Activated CD4-positive, alpha-beta T cell treated with anti-CD3 and anti-CD28 coated beads, Interleukin-2, Interleukin-6, amounts not matched to agents 100 ng/mL and 50 ng/mL, durations not matched to agents 16 hours and 8 hours (primary cell): ENCODE data around the gene COQ5.

Source experiments
- DNase-seq: peaks from one replicate; pipeline ENCODE4 v3.0.0-alpha.2; 2020

Gene COQ5

DNA sequence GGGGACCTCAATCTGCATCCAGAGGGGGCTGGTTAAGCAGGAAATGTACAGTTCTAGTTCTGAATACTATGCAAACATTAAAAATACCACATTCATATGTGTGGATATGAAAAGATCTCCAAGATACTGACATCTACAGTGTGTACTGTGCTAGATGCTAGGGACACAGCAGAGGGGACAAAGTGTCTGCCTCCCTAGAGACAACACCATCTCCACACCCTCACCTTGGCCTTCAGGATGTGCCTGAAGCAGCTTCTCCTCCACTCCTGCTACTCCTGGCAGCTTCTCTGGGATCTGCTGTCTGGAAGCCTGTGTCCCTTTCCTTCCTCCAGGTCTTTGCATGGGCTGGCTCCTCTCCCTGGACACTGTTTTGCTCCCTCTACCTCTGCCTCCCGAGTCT lies 48.7 kb downstream of the COQ5 start:
- DNase-seq: no peak

DNA sequence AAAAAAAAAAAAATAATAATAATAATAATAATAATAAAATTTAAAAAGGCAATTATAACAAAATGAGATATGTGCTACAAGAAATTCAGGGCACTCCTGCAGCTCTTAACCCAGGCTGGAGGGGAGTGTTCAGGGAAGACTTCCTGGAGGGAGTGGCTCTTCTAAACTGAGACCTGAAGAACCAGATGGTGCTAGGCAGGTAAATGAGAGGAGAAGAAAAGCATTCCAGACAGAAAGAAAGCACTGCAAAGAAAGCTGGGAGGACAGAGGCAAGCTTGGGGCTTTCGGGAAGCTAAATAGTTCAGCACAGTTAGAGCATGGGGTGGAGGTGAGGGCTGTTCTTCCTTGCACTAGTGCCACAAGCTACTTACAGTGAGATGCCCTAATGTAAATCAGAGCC lies 49.5 kb downstream of the COQ5 start:
- no peak for DNase-seq

DNA sequence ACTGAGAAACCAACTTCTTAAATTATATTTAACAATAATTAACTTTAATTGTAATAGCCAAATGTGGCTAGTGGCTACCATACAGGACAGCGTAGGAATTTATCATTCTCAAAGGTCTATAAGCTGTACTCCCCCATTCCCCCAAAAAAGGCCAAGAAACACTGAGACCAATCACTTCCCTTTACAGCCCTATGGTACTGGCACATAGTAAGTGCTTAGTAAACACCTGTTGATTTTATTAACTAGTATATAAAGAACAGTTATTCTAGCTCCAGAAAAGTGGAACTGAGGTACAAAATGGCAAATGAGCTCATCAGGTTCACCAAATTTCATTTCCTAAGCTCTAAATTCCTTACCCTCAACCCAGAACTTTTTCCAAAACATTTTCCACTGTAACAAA lies 53.3 kb downstream of the COQ5 start:
- DNase-seq: no peak

DNA sequence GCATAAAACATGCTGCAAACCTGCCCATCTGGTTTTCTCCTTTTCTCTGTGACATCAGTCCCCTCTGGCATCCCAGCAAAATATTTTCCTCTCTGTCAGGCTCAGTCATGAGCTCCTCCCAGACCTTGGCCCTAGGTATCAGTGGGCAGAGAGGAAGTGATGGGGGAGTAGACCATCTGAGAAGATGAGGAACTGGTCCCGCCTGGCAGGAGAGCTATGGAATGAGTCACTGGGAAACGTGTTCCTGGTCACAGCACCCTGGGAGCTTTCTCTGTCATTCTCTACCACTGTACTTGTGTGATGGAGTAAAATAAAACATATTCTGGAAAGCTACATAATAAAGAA lies 54.4 kb downstream of the COQ5 start:
- DNase-seq: no peak

DNA sequence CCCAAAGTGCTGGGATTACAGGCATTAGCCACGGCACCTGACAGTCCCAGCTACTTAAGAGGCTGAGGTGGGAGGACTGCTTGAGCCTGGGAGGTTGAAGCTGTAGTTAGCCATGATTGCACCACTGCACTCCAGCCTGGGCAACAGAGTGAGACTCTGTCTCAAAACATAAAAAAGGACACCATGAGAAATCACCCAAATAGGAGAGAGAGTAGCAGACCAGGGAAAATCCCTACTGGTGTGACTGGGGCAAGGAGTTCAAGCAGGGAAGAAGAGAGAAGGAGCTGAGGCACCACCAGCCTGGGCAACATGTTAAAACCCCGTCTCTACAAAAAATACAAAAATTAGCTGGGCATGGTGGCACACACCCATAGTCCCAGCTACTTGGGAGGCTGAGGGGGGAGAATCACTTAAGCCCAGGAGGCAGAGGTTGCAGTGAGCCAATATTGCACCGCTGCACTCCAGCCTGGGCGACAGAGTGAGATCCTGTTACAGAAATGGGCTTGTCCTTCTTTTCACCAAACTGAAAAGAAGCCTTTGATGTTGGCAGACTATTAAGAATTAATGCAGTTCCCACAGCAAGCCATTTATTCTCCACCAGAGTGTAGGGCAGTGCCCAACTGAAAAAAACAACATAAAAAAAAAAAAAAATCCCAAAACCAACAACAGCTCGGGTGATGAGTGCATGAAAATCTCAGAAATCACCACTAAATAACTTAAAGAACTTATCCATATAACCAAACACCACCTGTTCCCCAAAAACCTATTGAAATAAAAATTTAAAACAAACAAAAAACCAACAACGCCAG lies 54.9 kb downstream of the COQ5 start:
- DNase-seq: no peak

DNA sequence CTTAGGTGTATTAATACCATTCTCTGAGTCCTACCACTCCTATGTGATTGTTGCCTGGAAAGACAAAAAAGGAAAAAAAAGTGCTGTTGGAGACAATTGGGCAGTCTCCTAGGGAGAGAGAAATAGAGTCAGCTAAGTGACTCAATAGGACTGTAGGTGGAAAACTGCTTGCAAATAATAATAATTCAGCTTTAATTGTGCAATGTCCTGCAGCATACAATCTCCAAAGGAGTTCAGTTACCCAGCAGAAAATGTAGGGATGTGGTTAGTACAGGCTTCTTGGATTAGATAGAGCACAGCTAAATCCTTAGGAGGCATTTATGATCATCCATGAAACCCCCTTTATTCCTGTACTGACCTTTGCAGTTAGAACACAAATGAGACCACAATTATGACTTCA lies 56.4 kb downstream of the COQ5 start:
- DNase-seq: no peak

DNA sequence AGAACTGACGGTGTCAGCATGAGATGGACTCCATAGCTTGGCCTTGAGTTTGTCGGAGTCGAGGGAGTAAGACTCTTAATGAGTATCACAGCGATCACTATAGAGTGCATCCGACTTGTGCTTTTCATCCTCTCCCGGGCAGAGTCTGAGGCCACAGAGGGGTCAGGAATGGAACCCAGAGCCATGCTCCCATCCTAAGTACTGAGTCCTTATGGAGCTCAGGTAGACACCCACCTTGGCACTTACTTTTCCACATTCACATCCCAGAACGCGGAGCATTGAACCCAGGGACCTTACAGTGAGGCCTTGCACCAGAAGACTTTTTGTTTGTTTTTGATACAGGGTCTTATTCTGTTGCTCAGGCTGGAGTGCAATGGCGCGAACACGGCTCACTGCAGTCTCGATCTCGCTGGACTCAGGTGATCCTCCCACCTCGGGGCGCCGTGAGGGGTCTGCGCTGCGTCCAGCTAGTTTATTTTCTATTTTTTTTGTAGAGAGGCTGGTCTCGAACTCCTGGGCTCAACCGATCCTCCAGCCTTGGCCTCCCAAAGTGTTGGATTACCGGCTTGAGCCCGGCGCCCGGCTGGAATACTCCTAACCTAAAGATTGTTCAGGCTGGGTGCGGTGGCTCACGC lies 58.7 kb downstream of the COQ5 start:
- peak; percentile 26 for DNase-seq

DNA sequence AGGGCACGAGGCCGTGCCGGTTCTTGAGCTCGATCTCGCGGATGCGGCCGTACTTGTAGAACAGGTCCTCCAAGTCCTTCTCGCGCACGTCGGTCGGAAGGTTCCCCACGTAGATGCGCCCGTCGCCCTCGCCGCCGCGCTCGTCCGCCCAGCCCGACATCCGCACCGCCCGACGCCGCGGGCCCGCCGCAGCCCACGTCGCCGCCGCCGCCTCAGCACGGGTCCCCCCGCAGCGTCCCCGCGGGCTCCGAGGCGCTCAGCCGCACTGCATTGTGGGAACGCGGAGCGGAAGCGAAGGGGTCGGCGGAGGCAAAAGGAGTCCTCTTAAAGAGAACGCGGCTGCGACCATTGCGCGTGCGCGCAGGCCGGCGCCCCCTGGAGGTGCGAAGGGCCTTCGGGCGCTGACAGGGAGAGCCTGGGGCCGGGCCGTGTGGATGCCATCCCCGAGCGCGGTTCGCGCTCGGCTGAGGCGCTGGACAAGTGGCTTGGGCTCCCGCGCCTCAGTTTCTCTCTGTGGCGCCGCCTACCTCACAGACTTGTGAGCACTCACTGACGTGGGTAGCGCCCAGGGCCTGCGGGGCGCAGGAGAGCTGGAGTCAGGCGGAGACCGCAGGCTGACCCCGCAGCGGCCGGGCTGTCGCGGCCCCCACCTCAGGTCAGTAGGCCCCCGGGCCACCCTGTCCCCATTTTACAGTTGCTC lies 59.4 kb downstream of the COQ5 start, which contains the start of gene SRSF9:
TSS of gene SRSF9 (minus strand) at position 299 of the 700 bp plus-strand sequence. CDS start at position 160, 139 bp downstream.
- DNase-seq: peak; percentile 99

DNA sequence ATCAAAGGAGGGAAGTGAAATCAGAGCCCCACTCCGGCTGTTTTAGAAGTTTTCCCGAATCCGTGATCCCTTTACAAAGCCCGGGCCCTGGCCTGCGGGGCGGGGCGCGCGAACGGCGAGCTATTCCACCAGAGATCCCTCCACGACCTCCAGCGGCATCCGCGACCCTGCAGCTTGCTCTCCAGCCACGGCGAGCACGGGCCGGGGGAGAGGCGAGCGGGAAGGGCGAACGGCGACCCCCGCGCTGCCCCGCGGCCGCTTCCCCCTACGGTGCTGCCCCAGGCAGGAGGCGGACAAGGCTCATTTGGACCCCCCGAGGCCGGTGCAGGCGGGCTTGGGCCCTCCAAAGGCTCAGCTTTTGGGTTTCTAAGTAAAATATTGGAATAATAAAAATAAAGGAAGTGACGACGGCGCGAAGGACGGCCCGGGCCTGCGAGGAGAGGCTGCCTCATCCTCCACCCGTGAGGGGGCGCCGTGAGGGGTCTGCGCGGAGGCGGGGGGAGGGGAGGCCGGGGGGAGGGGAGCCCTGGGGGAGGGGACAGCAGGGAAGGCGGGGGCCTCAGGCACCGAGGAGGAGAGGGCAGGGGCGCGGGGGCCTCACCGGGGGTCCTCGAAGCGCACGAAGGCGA lies 60.0 kb downstream of the COQ5 start:
- peak; percentile 63 for DNase-seq

DNA sequence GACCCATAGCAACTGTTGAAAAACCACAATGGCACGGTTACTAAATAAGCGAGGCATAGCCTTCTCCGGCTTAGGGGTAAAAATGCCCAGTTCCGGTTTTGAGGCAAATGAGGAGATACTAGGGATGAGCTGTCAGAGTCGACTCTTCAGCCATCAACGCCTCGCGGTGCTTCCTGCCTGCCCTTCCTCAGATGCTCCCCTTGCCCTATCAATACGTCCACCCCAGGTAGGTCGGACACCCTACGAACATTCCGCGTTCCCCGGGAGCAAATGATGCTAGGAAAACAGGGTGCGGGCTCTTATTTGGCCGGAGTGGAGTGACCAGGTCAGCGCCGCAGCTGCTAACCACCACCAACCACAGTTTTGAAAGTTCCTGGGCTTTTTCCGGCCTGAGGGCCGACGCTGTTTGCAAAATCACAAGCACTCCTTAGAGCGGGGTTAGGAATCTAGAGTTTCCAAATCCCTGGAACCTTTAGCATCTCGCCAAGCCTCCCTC lies 60.6 kb downstream of the COQ5 start:
- DNase-seq: peak; percentile 52

DNA sequence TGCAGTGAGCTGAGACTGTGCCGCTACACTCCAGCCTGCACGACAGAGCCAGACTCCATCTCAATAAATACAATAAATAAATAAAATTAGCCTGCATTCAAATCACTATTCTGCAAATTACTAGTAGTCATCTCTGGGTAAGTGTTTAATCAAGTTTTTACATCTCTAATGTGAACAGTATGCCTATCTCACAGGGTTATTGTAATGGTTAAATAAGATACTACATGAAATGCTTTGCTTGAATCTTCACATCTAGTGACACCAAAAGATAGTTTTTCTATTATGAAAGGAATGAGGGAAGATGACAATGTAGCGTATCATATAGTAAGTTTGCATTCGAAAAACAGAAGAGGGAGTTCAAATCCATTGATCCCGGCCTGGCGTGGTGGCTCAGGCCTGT lies 61.5 kb downstream of the COQ5 start:
- DNase-seq: no peak

DNA sequence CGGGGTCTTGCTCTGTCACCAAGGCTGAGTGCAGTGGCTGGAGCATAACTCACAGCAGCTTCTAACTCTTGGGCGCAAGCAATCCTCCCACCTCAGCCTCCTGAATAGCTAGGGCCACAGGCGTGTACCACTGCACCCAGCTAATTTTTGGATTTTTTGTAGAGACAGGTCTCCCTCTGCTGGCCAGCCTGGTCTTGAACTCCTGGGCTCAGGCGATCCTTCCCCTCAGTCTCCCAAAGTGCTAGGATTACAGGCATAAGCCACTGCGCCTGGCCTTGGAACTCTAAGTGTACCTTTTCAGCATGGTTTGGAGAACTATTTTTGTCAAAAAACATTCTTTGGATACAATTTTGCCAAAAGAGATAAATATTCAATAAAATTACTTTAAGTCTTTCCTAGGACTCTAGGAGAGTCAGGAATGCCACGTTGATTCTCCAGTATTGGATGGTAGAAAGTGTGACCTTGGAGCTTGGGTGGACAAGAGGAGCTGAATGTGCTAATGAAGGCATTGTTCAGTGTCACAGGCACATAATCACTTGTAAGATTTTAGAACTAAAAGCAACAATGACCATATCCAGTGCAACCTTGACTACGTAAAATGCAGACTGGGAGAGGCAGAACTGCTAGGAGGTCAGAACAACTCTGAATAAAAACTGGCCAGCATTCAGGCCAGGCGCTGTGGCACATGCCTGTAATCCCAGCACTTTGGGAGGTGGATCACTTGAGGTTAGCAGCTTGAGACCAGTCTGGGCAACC lies 62.2 kb downstream of the COQ5 start:
- peak; percentile 56 for DNase-seq

DNA sequence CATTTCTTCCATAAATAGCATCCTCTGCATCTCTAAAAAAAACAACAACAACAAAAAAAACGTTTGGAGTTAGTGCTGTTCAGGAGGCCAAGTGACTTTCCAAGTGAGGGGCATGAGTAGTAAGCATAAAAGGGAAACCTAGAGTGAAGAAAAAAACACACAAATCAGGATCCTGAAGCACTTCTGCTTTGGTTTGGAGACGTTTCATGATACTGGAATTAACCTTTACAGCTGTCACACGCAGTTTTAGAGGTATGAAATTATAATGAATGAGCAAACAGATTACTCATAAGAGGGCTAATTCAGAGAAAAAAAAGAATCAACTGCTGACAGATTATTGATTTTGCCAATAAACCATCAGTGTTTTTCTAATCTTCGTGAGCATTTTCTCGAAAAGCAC lies 63.2 kb downstream of the COQ5 start:
- DNase-seq: no peak

DNA sequence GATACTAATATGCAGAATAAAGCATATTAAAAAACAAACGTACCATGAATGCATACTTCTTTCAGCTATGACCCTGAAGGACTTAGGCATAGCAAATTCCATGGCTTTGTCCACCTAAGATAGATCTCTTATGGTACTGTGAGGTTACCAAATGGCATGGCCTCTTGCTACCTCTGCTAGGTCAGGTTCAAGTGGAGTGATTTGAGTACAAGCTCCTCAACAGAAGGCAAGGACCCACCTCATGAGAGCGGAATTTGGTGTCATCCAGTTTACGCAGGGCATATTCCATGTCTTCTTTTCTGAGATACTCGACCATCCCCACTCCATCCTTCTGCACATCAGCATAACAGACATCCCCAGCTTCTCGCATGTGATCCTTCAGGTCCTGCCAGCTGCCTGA lies 65.2 kb downstream of the COQ5 start:
- no peak for DNase-seq

DNA sequence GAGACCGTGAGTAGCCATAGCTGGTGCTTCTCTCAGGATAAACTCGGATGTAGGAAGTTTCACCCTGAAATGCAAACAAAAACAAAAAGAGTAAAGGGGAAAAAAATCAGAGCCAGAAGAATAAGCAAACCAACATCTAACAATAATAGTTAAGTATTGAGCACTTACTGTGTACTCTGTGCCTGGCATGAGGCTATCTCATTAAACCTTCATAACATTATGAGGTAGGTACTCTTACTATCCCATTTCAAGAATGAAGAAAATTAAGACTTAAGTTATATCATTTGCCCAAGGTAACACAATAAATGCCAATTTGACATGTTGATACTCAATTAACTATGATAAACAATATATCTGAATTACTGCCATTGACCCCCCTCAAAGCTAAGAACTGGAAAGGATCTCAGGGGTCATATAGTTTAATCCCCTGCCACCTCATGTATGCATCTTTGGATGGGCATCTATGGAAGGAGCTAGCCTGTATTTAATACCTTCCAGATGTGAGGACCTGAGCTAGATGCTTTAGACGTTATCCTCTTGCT lies 66.8 kb downstream of the COQ5 start:
- no peak for DNase-seq

DNA sequence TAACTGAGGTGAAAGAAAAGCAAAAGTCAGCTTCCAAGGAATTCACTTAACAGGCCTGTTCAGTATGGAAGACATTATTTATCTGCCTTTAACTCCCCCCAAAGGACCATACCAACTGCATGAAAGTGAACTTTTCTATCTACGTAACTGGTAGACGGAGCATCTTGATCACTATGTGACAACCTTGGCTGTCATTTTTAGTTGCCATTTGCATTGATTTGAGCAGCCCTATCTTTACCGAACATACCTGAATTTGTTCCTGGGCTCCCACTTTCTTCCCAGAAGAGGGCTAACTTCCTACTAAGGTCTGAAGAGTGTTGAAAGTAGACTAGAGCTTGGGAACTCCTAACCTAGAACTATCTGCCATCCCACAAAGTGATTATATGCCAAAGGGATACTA lies 68.8 kb downstream of the COQ5 start:
- DNase-seq: no peak

DNA sequence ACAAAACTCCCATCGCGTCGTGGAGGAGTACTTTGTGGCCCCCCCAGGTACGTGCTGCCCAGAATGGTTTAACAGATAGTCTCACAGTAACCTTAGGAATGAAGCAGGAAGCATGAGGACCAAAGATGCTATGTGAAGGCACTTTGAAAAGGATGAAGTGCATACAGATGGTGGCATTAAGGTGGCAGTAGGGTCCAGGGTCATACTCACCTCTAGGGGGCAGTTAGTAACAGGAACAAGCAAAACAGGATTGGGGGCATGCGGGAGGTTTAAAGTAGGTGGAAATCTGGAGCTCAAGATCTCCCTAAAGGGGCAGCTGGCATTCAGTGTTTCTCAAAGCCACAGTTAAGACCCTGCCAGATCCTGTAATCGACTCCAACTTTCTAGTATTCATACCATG lies 71.8 kb downstream of the COQ5 start:
- DNase-seq: peak; percentile 18

DNA sequence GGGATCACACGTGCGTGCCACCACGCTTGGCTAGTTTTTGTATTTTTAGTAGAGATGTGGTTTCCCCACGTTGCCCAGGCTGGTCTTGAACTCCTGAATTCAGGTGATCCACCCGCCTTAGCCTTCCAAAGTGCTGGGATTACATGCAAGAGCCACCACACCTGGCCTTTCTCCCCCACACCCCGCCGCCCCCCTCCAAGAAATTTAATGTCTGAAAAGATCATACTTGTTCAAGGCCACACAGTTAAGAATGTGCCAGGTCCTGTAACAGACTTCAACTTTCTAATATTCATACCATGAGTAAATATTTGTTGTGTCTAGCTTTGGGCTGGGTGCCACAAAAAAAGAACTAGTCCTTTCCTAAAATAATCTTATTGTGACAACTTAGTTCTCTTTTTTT lies 73.7 kb downstream of the COQ5 start:
- no peak for DNase-seq

DNA sequence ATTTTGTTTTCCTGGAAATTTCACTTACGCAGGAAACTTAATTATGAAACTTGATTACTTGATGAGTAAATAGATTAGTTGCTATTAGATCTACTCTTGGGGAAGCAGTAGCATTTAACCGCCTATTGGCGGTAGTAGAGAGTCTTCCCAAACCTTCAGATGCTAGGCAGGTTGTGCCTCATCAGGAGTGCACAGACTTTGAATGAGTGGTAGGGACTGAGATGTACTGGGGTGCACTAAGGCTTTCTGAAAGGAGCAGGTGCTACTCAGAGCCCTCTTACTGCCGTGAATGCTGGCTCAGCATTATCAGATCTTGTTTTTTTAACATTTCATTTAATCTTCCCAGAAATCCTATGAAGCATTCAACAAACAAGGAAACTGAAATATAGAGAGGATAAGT lies 75.0 kb downstream of the COQ5 start:
- peak; percentile 54 for DNase-seq
